HUES64 (cell line): Measurements from ENCODE around the gene PLB1.

ENCODE experiments used
- H3K27ac ChIP-seq: 2 replicates; pipeline ENCODE4 v1.7.0; 2013; ENCODE audit warnings: low read depth, low read length, inconsistent platforms
- H3K27me3 ChIP-seq: 2 replicates; pipeline ENCODE4 v1.6.1; 2013; ENCODE audit warnings: mild to moderate bottlenecking, low read length; ENCODE audit not compliant: insufficient read depth
- H3K36me3 ChIP-seq: 2 replicates; pipeline ENCODE4 v1.6.1; 2013; ENCODE audit warnings: mild to moderate bottlenecking, low read length; ENCODE audit not compliant: insufficient read depth
- H3K4me1 ChIP-seq: 2 replicates; pipeline ENCODE4 v1.6.1; 2013; ENCODE audit warnings: mild to moderate bottlenecking, low read length, moderate library complexity; ENCODE audit not compliant: insufficient read depth
- H3K4me3 ChIP-seq: 2 replicates; pipeline ENCODE4 v1.5.1; 2013; ENCODE audit warnings: mild to moderate bottlenecking, low read length, moderate library complexity
- H3K9ac ChIP-seq: 2 replicates; pipeline ENCODE4 v1.6.1; 2013; ENCODE audit warnings: mild to moderate bottlenecking, low read depth, low read length
- H3K9me3 ChIP-seq: 2 replicates; pipeline ENCODE4 v1.6.1; 2013; ENCODE audit warnings: low read depth, low read length; ENCODE audit not compliant: insufficient read depth
- WGBS: fragments of 150-250, 120-280 bp; methylation state at CpG from one replicate; pipeline ENCODE4 v1.1.7; 2013; ENCODE audit warnings: missing lambda C conversion rate; 5-methylcytosine and 5-hydroxymethylcytosine counted together

PLB1 gene

GRCh38 chr2:28616396-28616999, 120.6 kb downstream of the PLB1 start:
- H3K36me3 ChIP-seq = no peaks in the 10 kb centered on the region
- H3K27ac ChIP-seq = no peak overlapping the region
- H3K9ac ChIP-seq = no peak overlapping the region
- no peaks in the 10 kb centered on the region for H3K9me3 ChIP-seq
- peaks cover 19% of the 10 kb centered on the region; the same call in 1 of the 2 replicates for H3K4me1 ChIP-seq
- 98% methylated on average over 3 of the region's 3 CpGs for WGBS
- no peaks in the 10 kb centered on the region for H3K27me3 ChIP-seq
- no peak overlapping the region for H3K4me3 ChIP-seq

GRCh38 chr2:28617502-28618184, 121.8 kb downstream of the PLB1 start:
- H3K9ac ChIP-seq = no peak overlapping the region
- no peak overlapping the region for H3K4me3 ChIP-seq
- WGBS = 89% methylated on average over 3 of the region's 3 CpGs
- no peak overlapping the region for H3K27ac ChIP-seq
- H3K36me3 ChIP-seq = no peaks in the 10 kb centered on the region
- H3K4me1 ChIP-seq = peaks cover 26% of the 10 kb centered on the region; the same call in 1 of the 2 replicates
- no peaks in the 10 kb centered on the region for H3K9me3 ChIP-seq
- no peaks in the 10 kb centered on the region for H3K27me3 ChIP-seq

GRCh38 chr2:28618221-28619141, 122.6 kb downstream of the PLB1 start:
- Histone ChIP-seq H3K9ac (no peak overlapping the region; the same call in 1 of the 2 replicates), H3K4me1 (peaks cover 26% of the 10 kb centered on the region; the same call in 1 of the 2 replicates), H3K27me3 (no peaks in the 10 kb centered on the region), H3K36me3 (no peaks in the 10 kb centered on the region), H3K9me3 (no peaks in the 10 kb centered on the region), H3K4me3 (no peak overlapping the region), H3K27ac (no peak overlapping the region)
- WGBS = 86% methylated on average over 12 of the region's 12 CpGs

GRCh38 chr2:28619213-28620196, 123.6 kb downstream of the PLB1 start:
- Histone ChIP-seq H3K36me3 (no peaks in the 10 kb centered on the region), H3K27ac (no peak overlapping the region), H3K9ac (no peak overlapping the region; the same call in 1 of the 2 replicates), H3K4me3 (no peak overlapping the region), H3K9me3 (no peaks in the 10 kb centered on the region), H3K4me1 (peaks cover 26% of the 10 kb centered on the region; the same call in 1 of the 2 replicates), H3K27me3 (no peaks in the 10 kb centered on the region)
- 92% methylated on average over 7 of the region's 10 CpGs for WGBS

- H3K4me3 ChIP-seq = no peak overlapping the region
- no peaks in the 10 kb centered on the region for H3K36me3 ChIP-seq
- H3K27me3 ChIP-seq = no peaks in the 10 kb centered on the region
- H3K27ac ChIP-seq = no peak overlapping the region
- no peak overlapping the region for H3K9ac ChIP-seq
- no peaks in the 10 kb centered on the region for H3K9me3 ChIP-seq
- 93% methylated on average over 5 of the region's 5 CpGs for WGBS
- H3K4me1 ChIP-seq = peaks cover 33% of the 10 kb centered on the region
Measured at GRCh38 chr2:28620291-28620793, 124.5 kb downstream of the PLB1 start.

- Histone ChIP-seq H3K4me1 (peaks cover 38% of the 10 kb centered on the region), H3K9ac (no peak overlapping the region)
Measured at GRCh38 chr2:28620801-28621171, 124.9 kb downstream of the PLB1 start.

GRCh38 chr2:28621172-28622100, 125.6 kb downstream of the PLB1 start:
- H3K9me3 ChIP-seq = no peaks in the 10 kb centered on the region
- H3K27me3 ChIP-seq = no peaks in the 10 kb centered on the region
- peak overlapping the region; percentile 19; the same call in 1 of the 2 replicates for H3K27ac ChIP-seq
- H3K4me3 ChIP-seq = no peak overlapping the region
- peaks cover 38% of the 10 kb centered on the region for H3K4me1 ChIP-seq
- H3K36me3 ChIP-seq = no peaks in the 10 kb centered on the region
- WGBS = 58% methylated on average over 15 of the region's 15 CpGs
- no peak overlapping the region for H3K9ac ChIP-seq

More at GRCh38 chr2:28620801-28621171, 124.9 kb downstream of the PLB1 start:
- no peaks in the 10 kb centered on the region for H3K27me3 ChIP-seq
- no peaks in the 10 kb centered on the region for H3K9me3 ChIP-seq
- H3K36me3 ChIP-seq = no peaks in the 10 kb centered on the region
- no peak overlapping the region for H3K4me3 ChIP-seq
- no peak overlapping the region for H3K27ac ChIP-seq
- WGBS = 96% methylated on average over 4 of the region's 4 CpGs

GRCh38 chr2:28622101-28622499, 126.2 kb downstream of the PLB1 start:
- WGBS = 100% methylated on average over 1 of the region's 2 CpGs
- no peak overlapping the region for H3K4me3 ChIP-seq
- no peak overlapping the region for H3K27ac ChIP-seq

GRCh38 chr2:28623582-28624405, 127.9 kb downstream of the PLB1 start:
- H3K36me3 ChIP-seq = no peaks in the 10 kb centered on the region
- WGBS = 97% methylated on average over 12 of the region's 12 CpGs

More at GRCh38 chr2:28622101-28622499, 126.2 kb downstream of the PLB1 start:
- Histone ChIP-seq H3K36me3 (no peaks in the 10 kb centered on the region), H3K9me3 (no peaks in the 10 kb centered on the region), H3K27me3 (no peaks in the 10 kb centered on the region), H3K9ac (no peak overlapping the region), H3K4me1 (peaks cover 38% of the 10 kb centered on the region)

More at GRCh38 chr2:28623582-28624405, 127.9 kb downstream of the PLB1 start:
- H3K27ac ChIP-seq = no peak overlapping the region
- no peak overlapping the region for H3K9ac ChIP-seq
- H3K4me1 ChIP-seq = peaks cover 33% of the 10 kb centered on the region
- no peak overlapping the region for H3K4me3 ChIP-seq
- H3K27me3 ChIP-seq = no peaks in the 10 kb centered on the region
- H3K9me3 ChIP-seq = no peaks in the 10 kb centered on the region
